HEK293 (cell line): ENCODE measurements around the gene MYH3.
A peak's percentile ranks its signal among the peaks of the same experiment; 100 is the strongest.
"Not testable (repeated sequence)": the region's sequence is repeated elsewhere in the genome, so short reads cannot be mapped to it uniquely, and the experiment has no call there.

Source experiments
- CTCF ChIA-PET: fragments of 350-600 bp; formaldehyde crosslinking; extraction: SDS; loops from one replicate; lab custom pipeline; 2021; ENCODE audit warnings: antibody characterized with exemption; lab: Yijun Ruan, JAX
- POLR2A ChIA-PET: fragments of 300-600 bp; formaldehyde crosslinking; extraction: SDS; loops from one replicate; lab custom pipeline; 2020; ENCODE audit warnings: antibody characterized with exemption, inconsistent platforms; lab: Yijun Ruan, JAX
- H3K27ac ChIP-seq: fragments of 200-500 bp; sonication (Bioruptor generic); 2 replicates; pipeline ENCODE4 v1.5.1; 2014; ENCODE audit warnings: low read depth, low read length, control low read depth, inconsistent platforms; ENCODE audit errors: extremely low read depth
- H3K36me3 ChIP-seq, 2 experiments: fragments of 200-500 bp in 1 of 2; sonication (Bioruptor generic) in 1 of 2; 1 replicate in 1 of 2; 2 replicates in 1 of 2; pipeline ENCODE4 v1.5.1; 2014 to 2017; ENCODE audit warnings: inconsistent platforms in 2 of 2, low read length in 2 of 2; ENCODE audit not compliant: control insufficient read depth in 2 of 2, insufficient read depth in 1 of 2
- H3K4me1 ChIP-seq: fragments of 200-500 bp; sonication (Bioruptor generic); 2 replicates; pipeline ENCODE4 v1.5.1; 2014; ENCODE audit warnings: mild to moderate bottlenecking, low read length, inconsistent platforms; ENCODE audit not compliant: control insufficient read depth, insufficient read depth
- H3K4me3 ChIP-seq: 2 replicates; pipeline ENCODE4 v1.5.1; 2011; ENCODE audit warnings: low read depth, mild to moderate bottlenecking, control low read depth, low read length, moderate library complexity
- H3K9me3 ChIP-seq: fragments of 200-500 bp; sonication (Bioruptor generic); 2 replicates; pipeline ENCODE4 v1.5.1; 2014; ENCODE audit warnings: low read depth, low read length, inconsistent platforms; ENCODE audit not compliant: control insufficient read depth, insufficient read depth
- GFI1B ChIP-seq: fragments of 450-650 bp; formaldehyde crosslinking; IDR thresholded peaks from 2 replicates; pipeline ENCODE4 v1.5.1; 2016; ENCODE audit warnings: missing biosample characterization, missing genetic modification characterization
- HOXD13 ChIP-seq: sonication (generic); formaldehyde crosslinking; IDR thresholded peaks from 2 replicates; pipeline ENCODE4 v1.8.0; 2022; ENCODE audit warnings: missing genetic modification reagents, borderline replicate concordance
- KLF1 ChIP-seq: fragments of 450-650 bp; formaldehyde crosslinking; IDR thresholded peaks from 2 replicates; pipeline ENCODE4 v1.5.1; 2016; ENCODE audit warnings: missing biosample characterization, missing genetic modification characterization
- MZF1 ChIP-seq: fragments of 450-650 bp; formaldehyde crosslinking; IDR thresholded peaks from 2 replicates; pipeline ENCODE4 v1.5.1; 2017; ENCODE audit warnings: missing biosample characterization, missing genetic modification characterization, borderline replicate concordance
- PRDM2 ChIP-seq: fragments of 450-650 bp; formaldehyde crosslinking; IDR thresholded peaks from 2 replicates; pipeline ENCODE4 v1.5.1; 2016; ENCODE audit warnings: missing biosample characterization, missing genetic modification characterization, borderline replicate concordance
- ZBTB20 ChIP-seq: fragments of 450-650 bp; formaldehyde crosslinking; IDR thresholded peaks from 2 replicates; pipeline ENCODE4 v1.5.1; 2016; ENCODE audit warnings: missing biosample characterization, missing genetic modification characterization
- ZIC2 ChIP-seq: fragments of 450-650 bp; formaldehyde crosslinking; IDR thresholded peaks from 2 replicates; pipeline ENCODE4 v1.5.1; 2016; ENCODE audit warnings: missing biosample characterization, missing genetic modification characterization
- ZNF10 ChIP-seq: fragments of 450-650 bp; formaldehyde crosslinking; IDR thresholded peaks from 2 replicates; pipeline ENCODE4 v1.5.1; 2017; ENCODE audit warnings: missing biosample characterization, missing genetic modification characterization
- ZNF140 ChIP-seq: fragments of 450-650 bp; formaldehyde crosslinking; IDR thresholded peaks from 2 replicates; pipeline ENCODE4 v1.5.1; 2016; ENCODE audit warnings: missing biosample characterization, missing genetic modification characterization
- ZNF16 ChIP-seq: fragments of 450-650 bp; formaldehyde crosslinking; IDR thresholded peaks from 2 replicates; pipeline ENCODE4 v1.5.1; 2016; ENCODE audit warnings: low read depth, missing biosample characterization, missing genetic modification characterization
- ZNF174 ChIP-seq: fragments of 450-650 bp; formaldehyde crosslinking; IDR thresholded peaks from 2 replicates; pipeline ENCODE4 v1.5.0; 2017; ENCODE audit warnings: missing biosample characterization, mild to moderate bottlenecking, missing genetic modification characterization
- ZNF175 ChIP-seq: fragments of 450-650 bp; formaldehyde crosslinking; IDR thresholded peaks from 2 replicates; pipeline ENCODE4 v1.5.1; 2016; ENCODE audit warnings: missing biosample characterization, missing genetic modification characterization
- ZNF292 ChIP-seq: fragments of 450-650 bp; formaldehyde crosslinking; IDR thresholded peaks from 2 replicates; pipeline ENCODE4 v1.5.1; 2016; ENCODE audit warnings: low read depth, missing biosample characterization, missing genetic modification characterization, borderline replicate concordance
- ZNF362 ChIP-seq: fragments of 450-650 bp; formaldehyde crosslinking; IDR thresholded peaks from 2 replicates; pipeline ENCODE4 v1.5.1; 2016; ENCODE audit warnings: missing biosample characterization, missing genetic modification characterization
- ZNF366 ChIP-seq: fragments of 450-650 bp; formaldehyde crosslinking; conservative IDR thresholded peaks from 2 replicates; pipeline ENCODE4 v1.5.1; 2016; ENCODE audit warnings: missing biosample characterization, missing genetic modification characterization
- ZNF521 ChIP-seq: fragments of 450-650 bp; formaldehyde crosslinking; IDR thresholded peaks from 2 replicates; pipeline ENCODE4 v1.5.1; 2017; ENCODE audit warnings: missing biosample characterization, mild to moderate bottlenecking, missing genetic modification characterization
- ZNF585B ChIP-seq: fragments of 450-650 bp; formaldehyde crosslinking; IDR thresholded peaks from 2 replicates; pipeline ENCODE4 v1.5.1; 2016; ENCODE audit warnings: missing biosample characterization, missing genetic modification characterization
- ZNF654 ChIP-seq: fragments of 450-650 bp; formaldehyde crosslinking; IDR thresholded peaks from 2 replicates; pipeline ENCODE4 v1.5.1; 2016; ENCODE audit warnings: low read depth, missing biosample characterization, missing genetic modification characterization
- ZNF768 ChIP-seq: fragments of 450-650 bp; formaldehyde crosslinking; IDR thresholded peaks from 2 replicates; pipeline ENCODE4 v1.5.1; 2018; ENCODE audit warnings: missing biosample characterization, mild to moderate bottlenecking, missing genetic modification characterization
- TF ChIP-seq, protein P1 (sequence below): fragments of 450-650 bp; IDR thresholded peaks from 2 replicates; pipeline ENCODE4 v1.5.1; 2018; ENCODE audit warnings: missing biosample characterization, mild to moderate bottlenecking, missing genetic modification characterization

Gene MYH3

DNA sequence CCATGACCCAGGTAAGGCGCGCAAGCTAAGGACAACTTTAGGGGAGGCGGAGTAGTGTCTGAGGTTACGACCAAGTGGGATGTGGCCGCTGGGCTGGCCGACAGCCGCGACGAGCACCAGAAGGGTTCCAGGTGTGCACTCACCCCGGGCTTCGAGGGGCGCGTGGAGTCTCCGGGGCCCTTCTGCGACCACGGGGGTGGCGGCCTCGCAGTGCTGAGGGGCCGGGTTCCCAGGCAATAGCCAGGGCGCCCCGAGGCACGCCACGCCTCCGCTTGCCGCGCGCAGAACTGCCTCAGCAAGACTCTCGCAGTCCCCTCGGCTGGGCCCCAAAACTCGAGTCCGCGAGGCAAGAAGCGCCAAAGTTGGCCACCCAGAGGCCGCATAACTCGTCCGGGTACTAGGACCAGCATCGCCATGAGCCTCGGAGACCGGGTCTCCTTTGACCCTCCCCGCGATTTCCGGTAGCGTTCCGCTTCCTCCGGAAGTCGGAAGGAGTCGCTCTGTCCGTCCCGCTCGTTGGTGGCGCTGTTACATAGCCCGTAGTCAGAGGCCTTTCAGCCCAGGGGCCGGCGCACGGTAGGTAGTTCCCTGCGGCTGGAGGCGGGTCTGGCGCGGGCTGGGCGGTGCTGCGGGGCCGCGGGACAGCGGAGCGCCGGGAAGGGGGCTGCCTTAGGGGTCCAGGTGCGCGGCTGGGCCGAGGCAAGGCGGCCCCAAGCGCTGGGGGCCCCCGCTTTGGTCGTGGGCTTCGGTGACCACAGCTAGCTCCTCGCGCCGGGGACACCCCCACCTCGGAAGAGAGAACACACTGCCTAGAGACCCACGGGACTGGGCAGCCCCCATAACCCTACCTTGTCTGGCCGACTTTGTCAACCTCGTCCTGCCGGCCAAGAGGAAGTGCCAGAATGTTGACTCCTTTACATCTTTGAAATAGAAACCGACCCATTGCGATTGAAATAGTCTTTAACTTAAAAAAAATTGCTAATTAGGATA lies 40.3 kb upstream of the MYH3 start, which contains the start of the genes ADPRM and SCO1 (continued):
- TF ChIP-seq PRDM2 (tag by site-specific recombination) = no peak
- TF ChIP-seq ZNF654 (tag by site-specific recombination) = no peak
- no peak for TF ChIP-seq ZNF175 (tag by site-specific recombination)
- peak; percentile 69; the same call in 1 of the 2 replicates for TF ChIP-seq ZBTB20
- no peak for TF ChIP-seq GFI1B (tag by site-specific recombination)
- TF ChIP-seq MZF1 (tag by site-specific recombination) = no peak
- TF ChIP-seq ZNF140 (tag by site-specific recombination) = no peak
- TF ChIP-seq ZNF174 = no peak
- no peak for TF ChIP-seq HOXD13 (CRISPR knock-in tag)
- no peak for TF ChIP-seq ZNF768 (tag by site-specific recombination)
- TF ChIP-seq ZNF16 = no peak
- TF ChIP-seq ZNF366 (tag by site-specific recombination) = no peak
- TF ChIP-seq, protein P1, sequence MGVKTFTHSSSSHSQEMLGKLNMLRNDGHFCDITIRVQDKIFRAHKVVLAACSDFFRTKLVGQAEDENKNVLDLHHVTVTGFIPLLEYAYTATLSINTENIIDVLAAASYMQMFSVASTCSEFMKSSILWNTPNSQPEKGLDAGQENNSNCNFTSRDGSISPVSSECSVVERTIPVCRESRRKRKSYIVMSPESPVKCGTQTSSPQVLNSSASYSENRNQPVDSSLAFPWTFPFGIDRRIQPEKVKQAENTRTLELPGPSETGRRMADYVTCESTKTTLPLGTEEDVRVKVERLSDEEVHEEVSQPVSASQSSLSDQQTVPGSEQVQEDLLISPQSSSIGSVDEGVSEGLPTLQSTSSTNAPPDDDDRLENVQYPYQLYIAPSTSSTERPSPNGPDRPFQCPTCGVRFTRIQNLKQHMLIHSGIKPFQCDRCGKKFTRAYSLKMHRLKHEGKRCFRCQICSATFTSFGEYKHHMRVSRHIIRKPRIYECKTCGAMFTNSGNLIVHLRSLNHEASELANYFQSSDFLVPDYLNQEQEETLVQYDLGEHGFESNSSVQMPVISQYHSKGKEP = no peak
- peak; percentile 18; the same call in 1 of the 2 replicates for TF ChIP-seq ZIC2
- TF ChIP-seq ZNF10 (tag by site-specific recombination) = no peak
- no peak for TF ChIP-seq ZNF585B (tag by site-specific recombination)
- no peak for TF ChIP-seq ZNF521 (tag by site-specific recombination)
- no peak for TF ChIP-seq ZNF292 (tag by site-specific recombination)

GRCh38 chr17:10695875-10696407 lies 38.8 kb upstream of the MYH3 start:
- H3K9me3 ChIP-seq, H3K27ac ChIP-seq, H3K4me1 ChIP-seq: not testable (repeated sequence)
- H3K4me3 ChIP-seq = peak overlapping the region; percentile 78
- POLR2A ChIA-PET = interaction anchor here (0.6 kb wide), 2 partner anchors 273 to 399 kb away, joined by 3 to 4 read pairs; no protein-coding TSS in a partner anchor
- TF ChIP-seq KLF1 (tag by site-specific recombination) (peak; percentile 78), ZNF362 (tag by site-specific recombination) (peak; percentile 84)
- H3K36me3 ChIP-seq = peaks cover 44 to 46% of the 10 kb centered on the region in 2 experiments
- CTCF ChIA-PET = interaction anchor here (0.6 to 5.0 kb wide), 6 partner anchors 12 to 64 kb away, joined by 3 to 34 read pairs (median 5); no protein-coding TSS in a partner anchor
